Aortic smooth muscle cell (primary cell): Measurements from ENCODE around the gene CRADD. TPM values are rescaled to one million over a fixed set of nuclear protein-coding genes. Genes with fewer than 3 reads are reported as not detected.

Experiments used
- total RNA-seq: library from RNA; depleted of rRNA; stranded (reverse); fragments of >200 nt; gene quantifications from 2 replicates; pipeline ENCODE4 v1.2.3, GENCODE V29; 2014

CRADD gene
- total RNA-seq: 19.3 and 20.0 TPM in 2 replicates

DNA sequence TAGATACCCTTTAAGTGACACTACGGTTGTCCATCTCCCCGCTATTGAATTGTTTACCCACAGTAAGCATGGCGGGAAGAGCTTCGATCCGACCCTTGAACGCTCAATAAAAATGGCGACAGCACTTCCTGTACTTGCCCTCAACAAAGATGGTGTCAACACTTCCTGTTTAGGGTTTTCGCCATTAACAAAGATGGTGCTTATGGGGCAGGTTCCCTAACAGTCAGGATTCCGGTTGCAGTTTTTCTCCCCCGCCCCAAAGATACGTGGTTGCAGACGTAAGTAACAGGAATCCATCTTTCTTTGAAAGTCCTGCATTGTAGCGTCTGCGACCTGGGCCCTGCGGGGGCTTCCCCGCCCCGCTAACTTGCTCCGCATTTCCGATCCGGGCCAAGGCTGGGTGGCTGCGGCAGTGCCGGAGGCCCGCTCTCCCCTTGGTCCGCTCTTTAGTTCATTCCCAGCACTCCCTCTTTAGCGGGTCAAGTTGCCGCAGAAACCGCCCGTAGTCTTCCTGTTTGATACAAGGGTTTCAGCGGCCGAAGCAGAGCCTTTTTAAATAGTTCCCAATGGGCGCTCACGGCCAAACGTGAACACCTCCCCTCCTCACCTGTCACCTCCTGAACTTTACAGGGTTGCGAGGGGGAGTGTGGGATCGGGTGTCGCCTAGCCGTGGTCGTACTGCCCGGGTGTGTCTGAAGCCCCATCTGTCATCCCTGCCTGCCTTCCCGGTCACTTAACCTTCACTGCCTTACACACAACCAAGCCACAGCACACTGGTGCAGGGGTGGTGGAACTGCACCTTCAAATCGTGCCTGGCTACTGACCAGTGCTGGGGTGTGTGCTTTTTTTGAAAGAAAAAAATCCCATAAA is at the start of gene CRADD:
Gene CRADD (plus strand): TSS at position 181 of the 870 bp plus-strand sequence.

Other genes starting within 250 kb of the CRADD start
- 106 and 120 TPM in 2 replicates for gene UBE2N, start 235.4 kb upstream of the CRADD start, total RNA-seq
- 57.8 and 60.6 TPM in 2 replicates for gene MRPL42, start 209.9 kb upstream of the CRADD start, total RNA-seq
- 46.7 and 56.8 TPM in 2 replicates for gene SOCS2, start 104.7 kb upstream of the CRADD start, total RNA-seq